Measurements from ENCODE around the gene INPP5F.
"Not testable (repeated sequence)": the region's sequence is repeated elsewhere in the genome, so short reads cannot be mapped to it uniquely, and the experiment has no call there.

INPP5F gene

DNA sequence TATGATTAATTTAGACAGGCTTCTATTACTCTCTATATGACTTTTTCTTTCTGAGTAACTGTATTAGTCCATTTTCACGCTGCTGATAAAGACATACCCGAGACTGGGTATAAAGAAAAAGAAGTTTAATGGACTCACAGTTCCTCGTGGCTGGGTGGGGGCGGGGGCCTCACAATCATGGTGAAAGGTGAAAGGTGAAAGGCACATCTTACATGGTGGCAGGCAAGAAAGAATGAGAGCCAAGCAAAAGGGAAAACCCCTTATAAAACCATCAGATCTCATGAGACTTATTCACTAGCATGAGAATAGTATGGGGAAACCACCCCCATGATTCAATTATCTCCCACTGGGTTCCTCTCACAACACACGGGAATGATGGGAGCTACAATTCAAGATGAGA, 18.5 kb upstream of the INPP5F start:
- not testable (repeated sequence) for DNase-seq

DNA sequence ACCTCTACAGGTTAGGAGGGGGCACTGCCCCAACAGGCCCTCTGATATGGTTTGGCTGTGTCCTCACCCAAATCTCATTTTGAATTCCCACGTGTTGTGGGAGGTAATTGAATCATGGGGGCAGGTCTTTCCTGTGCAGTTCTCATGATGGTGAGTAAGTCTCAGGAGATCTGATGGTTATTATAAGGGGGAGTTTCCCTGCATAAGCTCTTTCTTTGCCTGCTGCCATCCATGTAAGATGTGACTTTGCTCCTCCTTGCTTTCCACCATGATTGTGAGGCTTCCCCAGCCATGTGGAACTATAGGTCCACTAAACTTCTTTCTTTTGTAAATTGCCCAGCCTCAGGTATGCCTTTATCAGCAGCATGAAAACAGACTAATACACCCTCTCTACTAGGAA, 14.9 kb upstream of the INPP5F start:
- not testable (repeated sequence) for DNase-seq

DNA sequence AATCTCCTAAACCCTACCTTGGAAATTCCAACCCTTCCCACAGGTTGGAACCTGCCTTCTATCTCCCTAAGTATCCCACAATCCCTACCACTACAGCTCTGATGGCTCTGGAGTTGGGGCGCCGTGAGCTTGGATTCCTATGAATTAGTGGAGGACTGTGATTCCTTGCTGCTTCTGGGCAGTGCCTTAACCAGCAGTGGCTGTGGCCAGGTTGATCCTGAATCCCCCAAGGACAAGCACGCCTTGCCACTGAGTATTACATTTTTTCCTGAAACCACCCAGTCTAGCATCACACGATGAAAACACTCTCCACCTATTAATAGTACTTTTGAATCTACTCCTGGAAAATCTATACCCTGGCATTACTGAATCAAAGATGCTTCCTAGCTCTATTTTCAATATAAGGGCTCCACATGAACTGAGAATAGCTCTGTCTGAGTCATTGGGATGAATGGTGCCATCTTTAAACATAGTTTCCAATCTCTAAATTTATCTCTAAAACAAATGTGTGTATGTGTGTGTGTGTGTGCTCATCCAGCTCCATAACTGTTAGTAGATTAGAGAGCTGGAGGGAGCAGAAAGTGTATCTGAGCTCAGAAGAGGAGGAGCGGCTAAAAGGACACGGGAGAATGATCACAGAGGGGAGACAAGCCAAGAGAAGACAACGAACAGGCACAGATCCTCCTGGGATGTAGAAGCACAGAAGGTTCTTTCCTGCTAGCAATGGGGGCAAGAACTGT, 11.9 kb upstream of the INPP5F start:
- no peak for DNase-seq

DNA sequence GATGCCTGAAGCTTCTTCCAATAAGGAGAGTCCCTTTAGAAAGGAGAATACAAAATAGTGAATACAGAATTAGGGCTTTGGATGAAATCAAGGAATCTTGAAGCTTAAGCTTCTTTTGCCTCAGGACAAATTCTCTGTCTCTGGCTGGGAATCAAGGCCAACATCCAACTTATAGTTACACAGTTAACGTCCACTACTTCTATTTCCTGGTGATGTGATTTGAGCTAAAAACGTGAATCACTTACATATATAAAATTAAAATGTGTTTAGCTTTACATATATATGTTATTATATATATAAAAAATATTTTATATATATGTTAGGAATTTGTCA, 11.4 kb upstream of the INPP5F start:
- no peak for DNase-seq

DNA sequence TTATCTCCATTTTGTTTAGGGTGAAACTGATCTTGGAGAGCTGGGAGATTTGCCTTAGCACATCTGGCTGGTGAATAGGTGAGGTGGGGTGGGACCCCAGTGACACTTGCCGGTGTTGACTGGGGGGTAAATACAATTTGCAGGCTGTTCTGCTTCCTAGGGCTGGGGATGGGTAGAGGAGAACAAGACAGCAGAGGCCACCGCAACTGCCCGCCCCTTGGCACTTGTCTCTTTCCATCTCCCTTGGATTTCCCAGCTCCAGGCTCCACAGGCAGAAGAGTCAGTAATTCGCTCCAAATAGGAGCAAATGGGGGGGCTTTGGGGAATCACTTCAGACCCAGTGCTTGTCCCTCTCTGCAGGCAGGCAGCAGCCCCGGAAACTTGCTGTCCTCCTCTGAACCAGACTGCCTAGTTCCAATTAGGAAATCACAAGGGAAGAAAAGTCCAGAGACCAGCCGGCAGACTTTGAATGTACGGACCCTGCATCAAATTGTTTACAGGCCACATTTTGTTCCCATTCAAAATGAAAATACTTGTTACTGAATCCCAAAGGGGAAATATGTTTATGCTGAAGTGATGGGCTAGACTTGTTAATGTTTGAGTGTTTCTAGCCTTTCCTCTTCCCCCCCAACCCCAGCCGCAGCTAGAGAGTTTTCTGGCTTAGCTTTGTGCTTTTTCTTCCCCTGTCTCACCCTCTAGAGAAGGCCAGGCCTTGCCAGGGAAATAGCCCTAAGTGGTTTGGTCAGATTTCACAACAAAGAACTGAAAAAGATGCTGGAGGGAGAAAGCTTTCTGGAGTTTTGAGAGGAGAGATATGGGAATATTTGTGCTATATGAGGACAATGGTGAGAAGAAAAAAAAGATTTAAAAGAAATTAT, 10.0 kb upstream of the INPP5F start:
- DNase-seq = no peak

DNA sequence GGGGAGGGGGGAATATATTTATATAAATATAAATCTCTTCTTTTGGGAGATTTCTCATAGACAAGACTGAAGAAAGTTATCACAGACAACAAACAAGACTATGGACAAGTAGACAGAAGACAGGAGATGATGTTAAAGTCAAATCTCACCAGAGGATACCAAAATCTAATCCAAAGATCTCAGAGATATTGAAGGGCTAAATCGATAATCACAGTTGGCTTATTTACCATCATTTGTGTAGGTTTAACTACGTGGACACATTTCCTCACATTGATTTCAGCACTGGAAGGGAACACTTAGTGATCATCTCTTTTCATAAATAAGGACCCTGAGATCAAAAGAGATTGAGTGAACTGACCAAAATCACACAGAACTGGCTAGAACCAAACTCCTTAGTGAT, 2.7 kb upstream of the INPP5F start:
- DNase-seq = no peak

DNA sequence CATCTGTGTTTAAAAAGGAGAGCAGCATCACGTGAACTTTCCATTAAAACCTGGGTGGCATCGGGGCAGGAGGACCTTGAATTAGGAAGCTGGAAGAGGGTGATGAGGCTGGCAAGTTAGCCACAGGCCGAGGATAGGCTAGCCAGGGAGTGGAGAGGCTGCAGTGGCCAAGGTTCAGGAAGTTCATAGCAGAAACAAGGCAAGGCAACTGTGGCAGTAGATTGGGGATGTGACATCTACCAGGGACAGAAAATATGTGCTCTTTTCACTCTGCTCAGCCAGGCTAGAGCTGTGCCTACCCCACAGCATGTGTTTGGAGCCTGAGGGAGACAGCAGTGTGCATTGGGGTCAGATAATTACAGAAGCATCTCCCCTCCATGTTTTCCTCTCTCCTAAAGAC, 2.2 kb upstream of the INPP5F start:
- no peak for DNase-seq

DNA sequence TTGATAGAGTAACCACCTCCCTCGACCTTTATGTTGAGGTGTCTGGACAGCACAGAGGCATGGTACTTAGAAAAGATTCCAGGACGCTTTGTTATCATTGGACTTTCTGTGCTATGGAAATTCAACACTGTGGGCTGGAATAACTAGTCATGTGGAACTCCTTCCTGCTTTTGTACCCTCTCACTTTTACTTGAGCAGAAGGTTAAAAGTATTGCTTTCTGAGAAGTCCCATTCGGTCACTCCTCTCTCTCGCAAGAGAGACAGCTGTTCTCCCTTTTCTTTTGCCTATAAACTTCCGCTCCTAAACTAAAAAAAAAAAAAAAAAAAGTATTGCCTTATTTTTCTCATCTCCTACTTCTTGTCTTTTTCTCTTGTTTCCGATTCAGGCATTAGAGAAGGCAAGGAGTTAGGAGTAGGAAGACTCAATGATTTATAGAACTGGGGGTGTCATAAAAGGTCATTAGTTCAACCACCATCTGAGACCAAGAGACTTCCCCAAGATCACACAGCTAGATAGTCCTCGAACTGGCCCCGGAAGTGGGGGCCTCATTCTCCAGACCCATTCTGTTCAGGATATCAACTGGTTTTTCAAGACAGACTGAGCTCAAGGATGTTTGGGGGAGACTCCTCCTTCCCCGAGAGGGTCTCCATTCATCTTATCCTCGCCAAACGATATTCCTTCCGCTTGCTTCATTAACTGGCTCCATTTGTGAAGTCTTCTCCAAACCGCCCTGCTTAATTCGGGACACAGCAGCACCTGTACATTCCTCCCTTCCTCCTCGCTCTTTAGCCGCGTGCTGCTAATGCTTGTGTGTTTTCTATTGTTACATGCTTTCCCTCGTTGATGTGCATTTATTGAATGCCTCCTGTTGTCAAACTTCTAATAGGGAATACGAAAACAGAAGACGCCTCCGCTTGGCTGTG, 995 bp upstream of the INPP5F start:
- DNase-seq = no peak

DNA sequence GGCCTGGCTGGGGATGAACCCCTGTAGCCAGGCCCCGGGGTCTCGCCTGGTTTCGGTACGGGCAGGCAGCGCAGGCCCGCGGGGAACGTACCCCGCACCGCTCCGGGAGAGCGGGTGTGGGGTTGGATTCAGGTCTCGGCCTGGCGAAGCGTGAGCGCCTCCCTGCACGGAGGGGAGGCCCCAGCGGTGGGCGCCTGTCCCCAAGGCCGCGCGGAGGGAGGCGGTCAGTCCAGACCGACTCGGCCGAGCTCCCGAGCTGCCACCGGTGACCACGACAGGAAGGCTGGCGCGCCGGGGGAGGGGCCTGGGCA, 378 bp upstream of the INPP5F start:
- no peak for DNase-seq

DNA sequence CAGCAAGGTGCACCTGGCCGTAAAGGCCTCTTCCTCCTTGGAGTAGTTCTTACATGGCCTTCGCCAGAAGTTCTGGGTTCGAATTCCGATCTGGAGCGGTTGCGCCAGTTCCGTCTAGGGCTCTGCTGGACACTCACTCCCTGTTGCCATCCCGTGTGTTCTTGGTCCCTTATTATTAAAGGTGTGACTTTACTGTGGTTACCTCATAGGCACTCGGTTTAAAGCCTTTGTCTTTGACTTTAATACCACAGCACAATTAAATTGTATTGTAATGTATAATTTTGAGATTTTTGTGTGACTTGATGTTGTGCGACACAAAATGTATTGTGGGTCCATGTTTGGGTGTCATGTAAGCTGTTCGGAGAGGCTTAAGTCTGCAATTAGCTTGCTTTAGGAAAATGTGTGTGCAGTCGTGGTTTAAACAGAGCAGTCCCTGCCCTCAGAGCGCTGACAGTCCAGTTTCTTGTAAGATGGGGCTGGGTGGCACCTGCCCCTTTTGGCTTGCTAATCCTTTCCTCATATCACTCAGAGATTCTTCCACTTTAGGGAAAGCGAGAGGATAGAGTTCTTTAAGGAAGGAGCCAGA, 919 bp downstream of the INPP5F start:
- no peak for DNase-seq

DNA sequence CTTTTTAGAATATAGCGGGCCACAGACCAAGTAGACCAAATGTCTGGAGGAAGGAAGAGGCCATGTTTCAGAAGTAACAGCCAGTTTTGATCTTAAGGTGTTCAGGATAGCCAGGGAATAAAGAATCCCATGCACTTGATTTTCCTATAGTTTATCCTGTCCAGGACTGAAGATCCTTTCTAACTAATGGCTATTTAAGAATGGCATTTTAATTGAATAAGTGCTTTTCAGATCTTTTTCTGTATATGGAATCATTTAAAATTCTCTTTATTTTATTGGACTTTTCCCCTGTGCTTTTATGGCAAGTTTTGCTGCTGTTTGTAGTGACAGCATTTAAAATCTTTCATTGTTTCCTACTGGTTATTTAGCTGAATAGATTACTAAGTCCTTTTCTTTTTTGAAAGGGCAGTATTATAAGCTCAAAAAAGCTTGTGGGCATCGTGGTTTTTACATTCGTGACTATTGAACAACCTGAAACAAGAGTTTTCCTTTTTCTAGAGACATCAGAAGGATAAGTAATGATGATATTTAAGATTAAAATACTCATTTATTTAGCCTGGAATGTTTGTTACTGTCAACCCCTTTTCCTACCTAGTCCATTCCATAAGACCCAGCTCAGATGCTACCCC, 2.4 kb downstream of the INPP5F start:
- DNase-seq = no peak

DNA sequence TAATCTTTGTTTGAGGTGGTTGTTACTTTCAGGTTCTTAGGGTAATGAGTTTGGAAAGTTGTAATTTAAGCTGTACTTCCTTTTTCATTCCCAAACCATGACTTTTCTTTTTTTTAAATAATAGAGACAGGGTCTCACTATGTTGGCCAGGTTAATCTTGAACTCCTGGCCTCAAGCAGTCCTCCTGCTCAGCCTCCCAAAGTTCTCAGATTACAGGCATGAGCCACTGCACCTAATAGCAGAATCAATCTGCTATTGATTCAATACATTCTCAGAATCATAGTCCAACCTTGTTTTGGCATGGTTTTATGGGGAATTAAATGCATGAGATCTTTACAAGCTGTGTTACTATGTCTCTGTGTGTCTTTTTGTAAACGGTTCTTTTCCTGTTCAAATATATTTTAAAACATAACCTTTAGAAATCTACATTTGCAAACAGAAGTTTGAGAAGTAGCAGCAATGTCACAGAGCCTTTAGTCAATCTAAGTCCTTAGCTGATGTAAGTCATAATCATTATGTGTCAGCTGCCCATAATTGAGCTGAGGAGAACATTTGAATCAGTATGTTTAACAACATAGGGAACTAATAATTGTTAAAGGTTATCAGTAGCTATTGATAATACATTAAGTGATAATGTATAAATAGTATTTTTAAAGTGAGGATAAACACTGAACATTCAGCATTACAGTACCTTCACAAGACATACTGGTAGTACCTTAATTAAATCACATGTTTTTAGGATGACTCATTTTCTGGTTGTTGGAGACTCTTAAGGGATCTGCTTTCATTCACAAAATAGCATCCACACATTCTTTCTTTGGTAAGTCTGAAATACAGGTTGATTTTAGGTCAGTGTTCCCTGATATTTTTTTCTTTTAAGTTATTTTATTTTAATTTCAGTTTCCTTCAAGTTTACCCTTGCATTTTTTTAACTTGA, 8.8 kb downstream of the INPP5F start:
- DNase-seq = no peak

DNA sequence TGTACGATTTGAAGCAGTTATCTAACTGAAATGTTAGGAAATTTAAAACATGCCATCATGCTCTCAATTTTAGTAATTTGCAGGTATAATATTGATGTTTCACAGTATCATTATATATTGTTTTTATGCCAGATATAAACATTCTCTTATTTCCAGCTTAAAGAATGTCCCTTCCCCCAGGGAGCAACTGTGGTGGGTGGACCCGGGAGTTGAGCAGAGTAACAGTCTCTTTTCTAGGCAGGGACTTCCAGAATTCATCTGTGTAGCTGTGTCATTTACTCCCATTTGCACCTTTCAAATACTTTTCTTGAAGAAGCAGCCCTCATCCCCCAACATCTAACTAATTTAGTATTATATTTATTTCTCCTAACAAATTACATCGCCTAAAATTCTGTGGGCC, 9.6 kb downstream of the INPP5F start:
- DNase-seq = no peak

DNA sequence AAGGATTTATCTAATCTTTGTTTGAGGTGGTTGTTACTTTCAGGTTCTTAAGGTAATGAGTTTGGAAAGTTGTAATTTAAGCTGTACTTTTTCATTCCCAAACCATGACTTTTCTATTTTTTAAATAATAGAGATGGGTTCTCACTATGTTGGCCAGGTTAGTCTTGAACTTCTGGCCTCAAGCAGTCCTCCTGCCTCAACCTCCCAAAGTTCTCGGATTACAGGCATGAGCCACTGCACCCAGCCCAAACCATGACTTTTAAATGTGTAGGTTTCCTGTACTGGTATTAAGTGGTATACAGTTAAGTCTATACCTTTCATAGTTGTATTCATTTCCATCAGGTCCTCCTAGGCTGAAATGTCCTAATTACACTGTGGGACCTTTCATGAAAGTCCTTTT, 10.4 kb downstream of the INPP5F start:
- no peak for DNase-seq

DNA sequence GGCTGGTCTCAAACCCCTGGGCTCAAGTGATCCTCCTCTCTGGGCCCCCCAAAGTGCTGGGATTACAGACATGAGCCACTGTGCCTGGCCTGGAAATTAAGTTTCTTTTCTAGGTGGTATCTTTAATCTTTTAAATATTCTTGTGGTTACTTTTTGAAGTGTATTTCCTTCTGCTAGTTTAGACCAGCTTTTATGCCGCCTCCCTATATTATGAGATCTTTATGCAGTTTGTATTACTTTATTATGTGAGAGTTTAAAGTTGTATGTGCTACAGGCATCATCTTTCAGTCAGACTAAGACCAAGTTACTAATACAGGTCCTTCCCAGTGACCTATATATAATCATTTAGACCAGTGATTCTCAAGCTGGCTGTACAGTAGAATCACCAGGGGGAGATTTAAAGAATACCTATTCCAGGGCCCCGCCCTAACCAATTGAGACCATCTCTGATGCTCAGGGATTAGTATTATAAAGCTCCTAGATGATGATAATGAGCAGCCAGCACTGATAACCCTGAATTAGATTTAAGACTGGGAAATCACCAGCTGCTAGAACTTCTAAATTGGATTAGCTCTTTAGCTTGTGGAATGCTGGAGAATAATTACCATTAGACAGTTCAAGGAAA, 11.3 kb downstream of the INPP5F start:
- DNase-seq = no peak

DNA sequence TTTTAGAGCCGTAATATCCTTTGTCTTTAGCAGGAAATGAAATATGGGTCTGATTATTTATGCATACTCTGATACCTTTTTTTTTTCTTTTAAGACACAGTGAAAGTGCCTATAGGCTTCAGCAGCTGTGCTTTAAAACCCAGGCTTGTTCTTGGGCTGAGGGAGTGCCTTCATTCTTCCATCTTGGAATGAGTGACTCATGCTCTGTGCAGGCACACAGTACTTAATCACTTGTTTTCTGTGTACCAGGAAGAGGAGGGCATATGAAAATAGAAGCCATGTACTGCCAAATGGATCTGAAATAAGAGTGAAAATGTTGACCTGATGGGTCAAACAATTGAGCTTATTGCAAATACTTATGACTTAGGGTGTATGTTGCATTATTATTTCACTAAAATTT, 12.0 kb downstream of the INPP5F start:
- no peak for DNase-seq

DNA sequence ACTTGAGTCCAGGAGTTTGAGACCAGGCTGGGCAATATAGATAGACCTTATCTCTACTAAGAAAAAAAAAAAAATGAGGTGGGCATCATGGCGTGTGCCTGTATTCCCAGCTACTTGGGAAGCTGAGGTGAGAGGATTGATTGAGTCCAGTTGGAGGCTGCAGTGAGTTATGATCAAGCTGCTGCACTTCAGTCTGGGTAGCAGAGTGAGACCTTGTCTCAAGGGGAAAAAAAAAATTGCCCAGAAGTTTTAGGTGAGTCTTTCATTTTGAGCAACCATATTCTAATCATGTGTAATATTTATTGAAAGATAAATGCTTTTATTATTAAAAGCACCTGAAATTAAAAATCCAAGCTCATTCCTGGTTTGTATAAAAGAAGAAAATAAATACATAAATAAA, 13.1 kb downstream of the INPP5F start:
- no peak for DNase-seq

DNA sequence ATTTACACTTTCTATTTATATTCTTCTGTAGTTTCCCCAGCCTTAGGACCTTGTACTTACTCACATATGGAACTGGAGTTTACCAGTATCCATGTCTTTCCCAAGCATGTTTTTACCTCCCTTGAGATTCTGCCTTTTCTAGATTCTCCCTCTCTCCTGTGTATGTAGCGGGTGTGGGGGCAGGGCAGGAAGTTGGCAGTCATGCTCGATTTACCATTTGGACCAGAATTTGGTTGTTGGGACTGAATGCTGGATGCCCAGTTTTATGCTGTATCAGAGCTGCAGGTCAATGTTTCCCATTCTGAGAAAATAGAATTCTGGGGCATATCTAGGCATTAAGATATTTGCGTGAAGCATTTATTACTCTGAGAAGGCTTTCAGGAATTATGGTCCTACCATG, 14.2 kb downstream of the INPP5F start:
- DNase-seq = no peak

DNA sequence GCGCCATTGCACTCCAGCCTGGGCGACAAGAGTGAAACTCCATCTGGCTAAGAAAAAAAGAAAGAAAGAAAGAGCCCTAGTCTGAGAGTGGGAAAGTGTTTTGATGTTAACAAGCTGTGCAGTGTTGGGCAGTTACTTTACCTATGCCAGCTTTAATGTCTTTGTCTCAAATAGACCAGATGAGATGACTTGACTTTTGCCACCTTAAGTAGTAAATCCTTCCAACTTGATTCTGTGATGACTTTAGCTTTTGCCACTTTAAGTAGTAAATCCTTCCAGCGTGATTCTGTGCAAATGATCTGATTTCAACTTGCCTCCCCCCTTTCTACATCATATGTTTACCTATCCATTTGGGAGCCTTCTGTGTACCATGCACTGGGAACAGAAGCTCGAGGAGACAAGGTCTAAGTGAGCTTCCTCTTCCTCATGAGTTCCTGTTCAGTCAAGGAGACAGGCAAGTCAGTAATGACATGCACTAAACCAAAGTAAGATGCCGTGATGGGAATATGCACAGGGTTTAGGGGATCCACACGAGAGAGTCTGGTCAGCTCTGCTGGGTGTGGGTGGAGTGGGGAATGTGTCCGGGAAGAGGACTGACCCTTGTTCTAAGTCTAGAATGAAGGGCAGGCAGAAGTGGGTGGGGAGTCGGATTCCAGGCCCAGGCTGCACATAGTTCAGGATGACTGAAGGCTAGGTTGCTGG, 17.2 kb downstream of the INPP5F start:
- DNase-seq = no peak

DNA sequence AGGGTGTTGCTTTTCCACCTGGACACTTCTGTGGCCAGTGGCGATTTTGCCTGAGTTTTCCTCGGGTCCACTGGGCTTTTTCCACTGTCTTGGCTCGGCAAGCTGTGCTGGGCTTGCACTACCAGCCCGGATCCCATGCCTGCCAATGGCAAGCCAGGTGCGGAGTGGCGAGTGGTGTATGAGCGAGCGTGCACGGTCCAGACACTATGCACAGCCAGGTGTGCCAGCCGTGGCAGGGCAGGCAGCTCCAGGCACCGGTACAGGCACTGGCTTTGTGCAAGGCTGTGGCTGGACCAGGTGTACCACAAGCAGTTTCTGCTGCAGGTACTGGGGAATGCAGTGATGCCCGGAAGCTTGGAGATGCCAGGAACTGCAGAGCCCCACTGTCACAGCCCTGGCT, 22.1 kb downstream of the INPP5F start:
- no peak for DNase-seq
